Esophagus muscularis mucosa (tissue), 4 donors: ENCODE measurements around the gene GADD45G.

ENCODE experiments used
- EP300 ChIP-seq: sonication (generic); formaldehyde crosslinking; IDR thresholded peaks from one replicate; pipeline ENCODE4 v1.6.1; 2017; ENCODE audit warnings: antibody characterized with exemption
- POLR2AphosphoS5 ChIP-seq, 2 donors: sonication (generic); formaldehyde crosslinking; IDR thresholded peaks; one replicate each; pipeline ENCODE4 v1.6.1; 2017; ENCODE audit warnings: antibody characterized with exemption in 2 of 2
- TF ChIP-seq, protein P1 (sequence below), 3 experiments: fragments of 200-600 bp in 2 of 3; fragments of 450-650 bp in 1 of 3; sonication (generic) in 2 of 3; IDR thresholded peaks; one replicate each; pipeline ENCODE4 v1.5.1; 2017 to 2019; ENCODE audit warnings: antibody characterized with exemption in 3 of 3, mild to moderate bottlenecking in 2 of 3, moderate library complexity in 1 of 3

DNA sequence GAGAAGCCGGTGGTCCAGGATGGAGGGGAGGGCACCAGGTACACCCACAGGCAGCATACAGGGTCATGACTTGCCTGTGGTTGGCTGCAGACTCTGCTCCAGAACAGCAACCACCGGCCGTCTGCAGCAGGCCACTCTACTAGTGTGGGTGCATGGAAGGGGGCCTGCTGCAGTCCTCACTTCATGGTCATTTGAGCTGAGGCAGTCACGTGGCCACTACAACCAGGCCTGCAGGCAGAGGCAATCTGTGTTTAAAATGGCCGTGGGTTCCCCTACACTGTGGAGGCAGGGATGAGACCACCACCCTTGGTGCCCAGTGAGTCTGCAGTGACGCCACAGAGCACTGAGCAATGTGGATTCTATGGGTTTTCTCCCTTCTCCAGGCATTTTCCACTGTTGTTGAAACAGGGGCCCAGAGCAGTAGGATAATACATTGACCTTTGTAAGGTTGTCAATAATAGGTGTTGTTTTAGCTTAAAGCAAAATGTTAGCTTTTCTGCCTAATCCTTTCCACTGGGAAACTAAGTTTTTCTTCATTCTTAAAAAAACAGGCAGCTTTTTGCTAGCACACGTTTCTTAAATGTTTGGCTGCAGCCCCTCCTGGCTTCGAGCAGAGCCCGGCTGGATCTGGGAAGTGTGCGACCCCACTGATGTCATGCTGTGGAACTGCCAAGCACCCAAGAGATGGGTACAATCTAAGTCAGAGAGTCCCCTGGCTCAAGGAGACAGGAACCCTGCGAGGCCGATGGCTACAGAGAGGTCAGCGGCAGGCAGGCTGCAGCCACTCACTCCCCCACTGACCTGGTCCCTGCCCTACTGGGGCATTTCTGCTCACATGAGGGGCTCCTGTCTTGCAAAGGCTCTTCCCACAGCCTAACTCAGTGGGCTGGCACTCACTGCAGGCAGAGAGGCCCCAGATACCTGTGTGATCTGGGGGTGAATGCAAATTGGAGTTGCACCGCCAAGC, 21.2 kb downstream of the GADD45G start:
- TF ChIP-seq, protein P1, sequence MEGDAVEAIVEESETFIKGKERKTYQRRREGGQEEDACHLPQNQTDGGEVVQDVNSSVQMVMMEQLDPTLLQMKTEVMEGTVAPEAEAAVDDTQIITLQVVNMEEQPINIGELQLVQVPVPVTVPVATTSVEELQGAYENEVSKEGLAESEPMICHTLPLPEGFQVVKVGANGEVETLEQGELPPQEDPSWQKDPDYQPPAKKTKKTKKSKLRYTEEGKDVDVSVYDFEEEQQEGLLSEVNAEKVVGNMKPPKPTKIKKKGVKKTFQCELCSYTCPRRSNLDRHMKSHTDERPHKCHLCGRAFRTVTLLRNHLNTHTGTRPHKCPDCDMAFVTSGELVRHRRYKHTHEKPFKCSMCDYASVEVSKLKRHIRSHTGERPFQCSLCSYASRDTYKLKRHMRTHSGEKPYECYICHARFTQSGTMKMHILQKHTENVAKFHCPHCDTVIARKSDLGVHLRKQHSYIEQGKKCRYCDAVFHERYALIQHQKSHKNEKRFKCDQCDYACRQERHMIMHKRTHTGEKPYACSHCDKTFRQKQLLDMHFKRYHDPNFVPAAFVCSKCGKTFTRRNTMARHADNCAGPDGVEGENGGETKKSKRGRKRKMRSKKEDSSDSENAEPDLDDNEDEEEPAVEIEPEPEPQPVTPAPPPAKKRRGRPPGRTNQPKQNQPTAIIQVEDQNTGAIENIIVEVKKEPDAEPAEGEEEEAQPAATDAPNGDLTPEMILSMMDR (IDR thresholded peaks at IDR 0.05) = no peak
- TF ChIP-seq POLR2AphosphoS5 (IDR thresholded peaks at IDR 0.05) (no peak), EP300 (no peak)
